Measurements from ENCODE around the gene ABCB9. TPM values are rescaled to one million over a fixed set of nuclear protein-coding genes. Genes with fewer than 3 reads are reported as not detected.
"Not testable (repeated sequence)": the region's sequence is repeated elsewhere in the genome, so short reads cannot be mapped to it uniquely, and the experiment has no call there.

ABCB9 gene
- total RNA-seq (1 to 10 TPM; 4.5 to 7.7 TPM), polyA plus RNA-seq (ENCODE audit: insufficient read length in 6 of 6) (10 to 100 TPM in 1 of 6 donors, 1 to 10 TPM in 5; 8.2 to 11.8 (median 8.7) TPM)
- long read RNA-seq, donor 1, partial matches to known transcripts: 258 of 440 reads
- long read RNA-seq, donor 1, other reads (novel, unspliced or antisense): 179 of 440 reads
- long read RNA-seq, donor 2, partial matches to known transcripts: 0 of 2 reads
- long read RNA-seq, donor 2, other reads (novel, unspliced or antisense): 0 of 2 reads
- long read RNA-seq, donor 3, partial matches to known transcripts: 127 of 150 reads
- long read RNA-seq, donor 3, other reads (novel, unspliced or antisense): 23 of 150 reads
- long read RNA-seq, donor 4, partial matches to known transcripts: 0 of 1 reads
- long read RNA-seq, donor 4, other reads (novel, unspliced or antisense): 0 of 1 reads
- long read RNA-seq, donor 5, partial matches to known transcripts: 208 of 287 reads
- long read RNA-seq, donor 5, other reads (novel, unspliced or antisense): 79 of 287 reads
- long read RNA-seq, donor 6, partial matches to known transcripts: 133 of 206 reads
- long read RNA-seq, donor 6, other reads (novel, unspliced or antisense): 71 of 206 reads
- long read RNA-seq, donor 7, partial matches to known transcripts: 225 of 304 reads
- long read RNA-seq, donor 7, other reads (novel, unspliced or antisense): 79 of 304 reads
- long read RNA-seq, donor 8, partial matches to known transcripts: 325 of 472 reads
- long read RNA-seq, donor 8, other reads (novel, unspliced or antisense): 146 of 472 reads
- long read RNA-seq, donor 9: 0 reads
- long read RNA-seq, donor 10: 0 reads
- long read RNA-seq, donor 11, partial matches to known transcripts: 0 of 2 reads
- long read RNA-seq, donor 11, other reads (novel, unspliced or antisense): 0 of 2 reads
- long read RNA-seq, donor 12, partial matches to known transcripts: 36 of 173 reads
- long read RNA-seq, donor 12, other reads (novel, unspliced or antisense): 137 of 173 reads

DNA sequence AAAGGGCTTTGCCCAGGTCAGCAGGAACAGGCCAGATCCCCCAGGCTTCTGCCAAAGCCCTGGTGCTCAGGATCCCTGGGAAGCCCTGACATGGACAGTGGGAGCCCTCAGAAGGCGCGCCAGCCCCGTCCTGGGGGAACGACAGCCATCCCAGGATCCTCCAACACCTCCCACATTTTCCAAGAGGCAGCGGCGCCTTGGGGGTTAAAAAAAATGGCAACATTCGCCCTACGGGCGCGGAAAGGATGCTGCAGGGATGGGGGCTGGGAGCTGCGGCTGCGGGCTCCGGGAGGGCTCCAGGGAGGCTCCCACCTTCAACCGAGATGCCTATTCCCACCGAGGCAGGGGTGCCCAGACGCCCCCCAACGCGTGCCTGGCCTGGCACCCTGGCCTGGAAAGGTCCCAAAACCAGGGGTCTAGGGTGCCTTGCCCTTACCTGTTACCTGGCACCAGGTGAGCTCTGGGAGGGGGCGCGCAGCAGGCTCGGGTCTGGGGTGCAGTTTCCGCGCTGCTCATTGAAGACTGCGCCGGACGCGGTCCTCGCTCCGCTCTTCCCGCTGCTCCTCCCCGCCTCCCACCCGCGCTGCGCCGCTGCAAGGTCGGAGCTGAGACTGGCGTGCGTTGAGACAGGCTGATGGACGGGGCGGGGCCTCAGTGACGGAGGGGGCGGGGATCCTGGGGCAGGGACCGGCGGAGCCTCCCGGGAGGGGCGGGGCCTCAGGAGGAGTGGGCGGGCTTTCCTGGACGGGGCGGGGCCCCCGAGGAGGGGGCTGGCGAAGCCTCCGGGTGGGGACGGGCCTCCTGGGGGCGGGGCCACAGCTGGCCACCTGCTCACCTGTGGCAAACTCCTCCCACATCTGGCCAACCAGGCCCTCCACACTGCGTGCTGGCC lies at the start of gene ABCB9:
TSS of gene ABCB9 (minus strand) at position 613 of the 892 bp plus-strand sequence. CDS start 6,228 bp downstream, outside the sequence.
- TF ChIP-seq, protein P1, sequence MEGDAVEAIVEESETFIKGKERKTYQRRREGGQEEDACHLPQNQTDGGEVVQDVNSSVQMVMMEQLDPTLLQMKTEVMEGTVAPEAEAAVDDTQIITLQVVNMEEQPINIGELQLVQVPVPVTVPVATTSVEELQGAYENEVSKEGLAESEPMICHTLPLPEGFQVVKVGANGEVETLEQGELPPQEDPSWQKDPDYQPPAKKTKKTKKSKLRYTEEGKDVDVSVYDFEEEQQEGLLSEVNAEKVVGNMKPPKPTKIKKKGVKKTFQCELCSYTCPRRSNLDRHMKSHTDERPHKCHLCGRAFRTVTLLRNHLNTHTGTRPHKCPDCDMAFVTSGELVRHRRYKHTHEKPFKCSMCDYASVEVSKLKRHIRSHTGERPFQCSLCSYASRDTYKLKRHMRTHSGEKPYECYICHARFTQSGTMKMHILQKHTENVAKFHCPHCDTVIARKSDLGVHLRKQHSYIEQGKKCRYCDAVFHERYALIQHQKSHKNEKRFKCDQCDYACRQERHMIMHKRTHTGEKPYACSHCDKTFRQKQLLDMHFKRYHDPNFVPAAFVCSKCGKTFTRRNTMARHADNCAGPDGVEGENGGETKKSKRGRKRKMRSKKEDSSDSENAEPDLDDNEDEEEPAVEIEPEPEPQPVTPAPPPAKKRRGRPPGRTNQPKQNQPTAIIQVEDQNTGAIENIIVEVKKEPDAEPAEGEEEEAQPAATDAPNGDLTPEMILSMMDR (IDR thresholded peaks at IDR 0.05): no peak
- Histone ChIP-seq H3K9me3 (no peaks in the 10 kb centered on the region), H3K27ac (peak within 1 kb of the TSS in 1 of 2 donors; percentile 16), H3K27me3 (no peaks in the 10 kb centered on the region), H3K4me3 (peak within 1 kb of the TSS; percentile 31 to 45), H3K36me3 (no peaks in the 10 kb centered on the region), H3K4me1 (peaks cover 23 to 29% of the 10 kb centered on the region in 2 donors)
- ATAC-seq (peak; percentile 95), DNase-seq (peak; percentile 71 to 98 (median 92))
- intact Hi-C loops (cut with DNase I): no loop called here

GRCh38 chr12:123014473-123014872 lies 48.2 kb upstream of the ABCB9 start:
- H3K27ac ChIP-seq; H3K9me3 ChIP-seq; DNase-seq; H3K4me3 ChIP-seq; H3K4me1 ChIP-seq; H3K27me3 ChIP-seq; intact Hi-C loops (cut with DNase I); ATAC-seq: not testable (repeated sequence)
- peaks cover 0 to 37% of the 10 kb centered on the region in 2 donors for H3K36me3 ChIP-seq

GRCh38 chr12:123013185-123014095 lies 47.2 kb upstream of the ABCB9 start:
- Histone ChIP-seq H3K4me1 (no peaks in the 10 kb centered on the region), H3K4me3 (no peak overlapping the region), H3K27ac (no peak overlapping the region), H3K36me3 (peaks cover 0 to 47% of the 10 kb centered on the region in 2 donors), H3K27me3 (no peaks in the 10 kb centered on the region), H3K9me3 (no peaks in the 10 kb centered on the region)
- DNase-seq: no peak
- no peak for ATAC-seq
- intact Hi-C loops (cut with DNase I): no loop called here
- TF ChIP-seq, protein P1 (IDR thresholded peaks at IDR 0.05): no peak

- TF ChIP-seq, protein P1 (IDR thresholded peaks at IDR 0.05): no peak
- intact Hi-C loops (cut with DNase I): no loop called here
- Histone ChIP-seq H3K27me3 (no peaks in the 10 kb centered on the region), H3K4me1 (no peaks in the 10 kb centered on the region), H3K4me3 (no peak overlapping the region), H3K9me3 (no peaks in the 10 kb centered on the region), H3K36me3 (peaks cover 0 to 57% of the 10 kb centered on the region in 2 donors), H3K27ac (no peak overlapping the region)
- DNase-seq (no peak), ATAC-seq (no peak)
Measured at GRCh38 chr12:123011701-123012100, 45.4 kb upstream of the ABCB9 start.

Data from left lung (tissue), 14 donors.